Measurements from ENCODE around the gene CDK18. TPM values are rescaled to one million over a fixed set of nuclear protein-coding genes. Genes with fewer than 3 reads are reported as not detected.
A peak's percentile ranks its signal among the peaks of the same experiment; 100 is the strongest.

Gene CDK18
- total RNA-seq, 1 experiment from 2014 or later, result 38.5 TPM

DNA sequence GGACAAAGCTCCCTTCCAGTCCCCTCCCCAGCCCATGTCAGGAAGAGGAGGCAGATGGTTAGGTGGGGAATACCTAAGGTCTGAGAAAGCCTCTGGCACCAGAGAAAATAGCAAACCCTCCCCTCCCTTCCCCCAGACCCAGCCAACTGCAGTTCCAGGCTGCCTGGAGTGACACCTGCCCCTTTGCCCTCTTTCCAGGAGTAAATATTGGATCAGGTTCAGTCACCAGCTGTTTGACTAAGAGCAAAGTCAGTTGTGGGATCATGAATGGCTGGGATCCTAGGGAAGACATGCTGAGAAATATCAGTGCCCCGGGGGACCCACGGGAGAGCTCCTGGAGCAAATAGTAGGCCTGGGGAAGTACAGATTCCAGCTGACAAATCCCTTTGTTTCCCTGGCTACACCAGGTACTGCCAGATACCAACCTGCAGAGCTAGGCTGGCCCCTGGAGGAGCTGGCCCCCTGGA, 12.2 kb upstream of the CDK18 start:
- H2BK12ac ChIP-seq (ENCODE audit: insufficient read length, low read depth, low read length), result no peak overlapping the region
- WGBS (ENCODE audit: extremely low coverage, insufficient read length, low lambda C conversion rate), result no CpG with 5 or more reads among the region's 2 CpGs
- H3K4me3 Mint-ChIP-seq, result no peak overlapping the region

More for the DNA sequence above, 12.2 kb upstream of the CDK18 start:
- Histone ChIP-seq H3K79me2 (ENCODE audit: insufficient read depth, low read length) (no peaks in the 10 kb centered on the region), H2BK120ac (ENCODE audit: low read depth, low read length, poor library complexity, severe bottlenecking) (no peak overlapping the region), H3K4me1 (ENCODE audit: insufficient read depth, low read length) (peaks cover 4% of the 10 kb centered on the region; the same call in 1 of the 2 replicates), H3K4ac (ENCODE audit: low read depth, low read length) (no peak overlapping the region), H3K4me2 (ENCODE audit: insufficient read depth, insufficient read length, low read length) (no peak overlapping the region), H4K20me1 (ENCODE audit: control insufficient read depth, insufficient read depth, insufficient read length) (no peaks in the 10 kb centered on the region), H2BK20ac (ENCODE audit: low read depth, low read length, poor library complexity, severe bottlenecking) (no peak overlapping the region), H3K23me2 (ENCODE audit: insufficient read length, low read depth, low read length, poor library complexity, severe bottlenecking) (no peaks in the 10 kb centered on the region), H3K23ac (ENCODE audit: insufficient read length, low read depth, low read length) (no peak overlapping the region), H2AFZ (ENCODE audit: low read length) (no peak overlapping the region), H3K27ac (ENCODE audit: insufficient read length, low read depth, low read length) (no peak overlapping the region), H4K8ac (replicated peaks; ENCODE audit: insufficient read length, low read depth, low read length) (no peak overlapping the region), H2BK15ac (ENCODE audit: low read depth, low read length) (no peak overlapping the region), H3K14ac (ENCODE audit: insufficient read depth, low read length) (no peak overlapping the region), H3K56ac (ENCODE audit: insufficient read length, low read depth, low read length) (no peak overlapping the region), H3K27me3 (ENCODE audit: insufficient read depth, low read length) (no peaks in the 10 kb centered on the region; the same call in 1 of the 2 replicates), H3K18ac (ENCODE audit: insufficient read length, low read depth, low read length) (no peak overlapping the region), H4K91ac (ENCODE audit: insufficient read length, low read depth, low read length) (no peak overlapping the region), H4K5ac (ENCODE audit: insufficient read length, low read depth, low read length) (no peak overlapping the region), H2AK5ac (ENCODE audit: insufficient read length, low read length) (no peak overlapping the region), H3K9ac (ENCODE audit: extremely low read depth, insufficient read length, low read length) (no peak overlapping the region), H3T11ph (ENCODE audit: low read length) (no peak overlapping the region), H2BK5ac (ENCODE audit: insufficient read length, low read length) (no peak overlapping the region), H3K9me3 (ENCODE audit: control insufficient read depth, low read depth, low read length) (no peaks in the 10 kb centered on the region), H3K79me1 (ENCODE audit: insufficient read depth, low read depth, low read length, poor library complexity, severe bottlenecking) (no peaks in the 10 kb centered on the region)
- peak overlapping the region in 2 of 3 experiments; percentile 47 to 94; a peak in 1 of 7 replicates for H3K27ac Mint-ChIP-seq
- DNase-seq, result no peak
- TF ChIP-seq, protein P1, sequence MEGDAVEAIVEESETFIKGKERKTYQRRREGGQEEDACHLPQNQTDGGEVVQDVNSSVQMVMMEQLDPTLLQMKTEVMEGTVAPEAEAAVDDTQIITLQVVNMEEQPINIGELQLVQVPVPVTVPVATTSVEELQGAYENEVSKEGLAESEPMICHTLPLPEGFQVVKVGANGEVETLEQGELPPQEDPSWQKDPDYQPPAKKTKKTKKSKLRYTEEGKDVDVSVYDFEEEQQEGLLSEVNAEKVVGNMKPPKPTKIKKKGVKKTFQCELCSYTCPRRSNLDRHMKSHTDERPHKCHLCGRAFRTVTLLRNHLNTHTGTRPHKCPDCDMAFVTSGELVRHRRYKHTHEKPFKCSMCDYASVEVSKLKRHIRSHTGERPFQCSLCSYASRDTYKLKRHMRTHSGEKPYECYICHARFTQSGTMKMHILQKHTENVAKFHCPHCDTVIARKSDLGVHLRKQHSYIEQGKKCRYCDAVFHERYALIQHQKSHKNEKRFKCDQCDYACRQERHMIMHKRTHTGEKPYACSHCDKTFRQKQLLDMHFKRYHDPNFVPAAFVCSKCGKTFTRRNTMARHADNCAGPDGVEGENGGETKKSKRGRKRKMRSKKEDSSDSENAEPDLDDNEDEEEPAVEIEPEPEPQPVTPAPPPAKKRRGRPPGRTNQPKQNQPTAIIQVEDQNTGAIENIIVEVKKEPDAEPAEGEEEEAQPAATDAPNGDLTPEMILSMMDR (conservative IDR thresholded peaks at IDR 0.05), result no peak
- peaks cover 38 to 50% of the 10 kb centered on the region in 2 experiments for H3K4me1 Mint-ChIP-seq
- no peaks in the 10 kb centered on the region for H3K36me3 Mint-ChIP-seq (ENCODE audit: insufficient read depth in 1 of 3, low read depth in 3 of 3)
- no peaks in the 10 kb centered on the region; a peak in 2 of 5 replicates for H3K9me3 Mint-ChIP-seq
- peaks cover 19% of the 10 kb centered on the region for H3K27me3 Mint-ChIP-seq (ENCODE audit: low read depth)
